ENCODE data around the gene TMEM229A.
"Not testable (repeated sequence)": the region's sequence is repeated elsewhere in the genome, so short reads cannot be mapped to it uniquely, and the experiment has no call there.

Gene TMEM229A

GRCh38 chr7:124032369-124033094, at the start of gene TMEM229A:
TSS of gene TMEM229A (minus strand) at chr7:124033067. CDS start at chr7:124033003, 64 bp downstream.
- DNase-seq = peak; percentile 21

DNA sequence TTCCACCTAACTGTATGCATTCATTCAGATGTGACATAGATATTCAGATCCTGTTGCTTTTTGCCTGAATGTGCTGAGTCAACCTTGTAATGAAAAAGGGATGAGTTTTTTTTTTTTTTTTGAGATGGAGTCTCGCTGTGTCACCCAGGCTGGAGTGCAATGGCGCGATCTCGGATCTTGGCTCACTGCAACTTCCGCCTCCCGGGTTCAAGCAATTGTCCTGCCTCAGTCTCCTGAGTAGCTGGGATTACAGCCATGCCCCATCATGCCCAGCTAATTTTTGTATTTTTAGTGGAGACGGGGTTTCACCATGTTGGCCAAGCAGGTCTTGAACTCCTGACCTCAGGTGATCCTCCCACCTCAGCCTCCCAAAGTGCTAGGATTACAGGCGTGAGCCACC, 49.4 kb upstream of the TMEM229A start:
- not testable (repeated sequence) for DNase-seq

DNA sequence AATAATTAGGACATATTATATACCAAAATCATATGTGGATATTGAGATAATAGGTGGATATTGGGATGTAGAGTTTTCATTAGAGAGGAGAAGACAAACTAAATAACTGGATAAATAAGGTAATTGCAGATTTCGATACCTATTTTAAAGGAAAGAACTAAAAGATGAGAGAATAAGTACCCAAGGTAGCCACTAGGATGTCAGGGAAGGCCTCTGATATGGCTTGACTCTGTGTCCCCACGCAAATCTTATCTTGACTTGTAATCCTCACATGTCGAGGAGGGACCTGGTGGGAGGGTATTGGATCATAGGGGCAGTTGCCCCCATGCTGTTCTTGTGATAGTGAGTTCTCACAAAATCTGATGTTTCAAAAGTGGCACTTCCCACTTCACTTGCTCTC, 44.7 kb upstream of the TMEM229A start:
- DNase-seq = no peak

GRCh38 chr7:124076841-124077240, 44.0 kb upstream of the TMEM229A start:
- DNase-seq = no peak

- DNase-seq = no peak
Measured at GRCh38 chr7:124074007-124074406, 41.1 kb upstream of the TMEM229A start.

DNA sequence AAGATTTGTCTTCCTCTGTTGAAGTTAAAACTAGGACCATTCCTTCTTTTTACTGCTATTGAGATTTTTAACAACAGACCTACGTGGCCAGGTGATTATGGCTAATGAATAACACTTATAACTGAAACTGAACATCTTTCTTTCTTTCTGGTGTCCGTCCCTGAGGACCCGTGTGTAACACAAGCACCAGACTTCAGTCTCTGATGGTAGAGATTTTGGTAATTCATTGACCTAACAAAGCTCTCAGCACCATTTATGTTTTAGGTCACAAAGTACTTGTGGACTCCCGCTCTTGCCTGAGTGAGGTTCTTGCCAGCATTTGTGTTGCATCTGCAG, 40.4 kb upstream of the TMEM229A start:
- no peak for DNase-seq

- no peak for DNase-seq
Measured at GRCh38 chr7:124072603-124073309, 39.9 kb upstream of the TMEM229A start.

DNA sequence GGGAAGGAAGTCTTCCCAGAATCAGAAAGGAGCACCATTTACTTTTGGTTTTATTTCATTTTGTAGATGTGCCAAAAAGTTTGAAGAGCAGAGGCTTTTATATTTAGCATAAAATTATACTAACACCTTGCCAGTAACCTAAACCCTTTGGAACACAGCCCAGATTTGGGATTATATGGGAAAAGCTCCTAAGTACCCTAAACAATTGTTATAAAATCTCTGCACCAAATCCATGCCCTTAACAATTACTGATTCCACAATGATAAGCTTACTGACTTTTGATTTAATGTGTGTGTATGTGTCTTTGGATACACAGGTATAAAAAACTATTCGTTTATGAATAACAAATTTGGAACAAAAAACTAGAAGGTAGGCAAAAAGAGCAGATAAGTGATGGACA, 39.0 kb upstream of the TMEM229A start:
- DNase-seq = no peak

- no peak for DNase-seq
Measured at GRCh38 chr7:124062171-124062570, 29.3 kb upstream of the TMEM229A start.

- DNase-seq = no peak
Measured at GRCh38 chr7:124060528-124060927, 27.7 kb upstream of the TMEM229A start.

DNA sequence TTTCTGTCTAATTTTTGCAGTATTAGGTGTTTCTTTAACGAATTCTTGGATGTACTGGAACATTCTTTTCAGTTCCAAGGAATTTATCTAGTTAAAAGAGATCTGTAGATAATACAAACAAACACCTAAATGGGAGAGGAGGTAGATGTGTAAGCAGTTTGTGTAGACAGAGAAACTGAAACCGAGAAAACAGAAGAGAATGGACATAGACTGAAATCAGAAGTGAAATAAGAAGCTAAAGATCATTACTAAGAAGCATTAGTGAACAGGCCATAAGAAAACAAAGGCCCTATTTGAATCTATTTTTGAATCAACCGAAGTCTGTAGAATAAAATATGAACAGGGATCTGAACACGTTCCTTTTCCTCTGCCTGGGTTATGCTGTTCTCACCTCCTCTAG, 26.5 kb upstream of the TMEM229A start:
- no peak for DNase-seq

DNA sequence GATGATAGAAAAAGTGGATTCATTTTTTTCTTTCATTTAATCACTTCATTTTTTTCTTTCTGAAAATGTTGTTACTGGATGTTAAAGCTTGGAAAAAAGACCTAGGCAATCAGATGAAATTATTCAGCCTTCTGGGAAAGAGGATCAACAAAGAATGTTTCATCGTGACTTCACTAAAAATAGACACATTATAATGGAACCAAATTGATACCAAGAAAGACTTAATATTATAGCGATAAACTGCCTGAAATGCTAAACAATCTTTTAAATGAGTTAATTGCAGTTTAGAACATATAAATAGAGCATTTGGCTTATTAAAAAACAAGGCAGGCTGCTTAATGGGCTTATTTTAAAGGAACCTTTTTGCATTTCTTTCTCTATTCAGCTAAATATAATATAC, 25.6 kb upstream of the TMEM229A start:
- no peak for DNase-seq

DNA sequence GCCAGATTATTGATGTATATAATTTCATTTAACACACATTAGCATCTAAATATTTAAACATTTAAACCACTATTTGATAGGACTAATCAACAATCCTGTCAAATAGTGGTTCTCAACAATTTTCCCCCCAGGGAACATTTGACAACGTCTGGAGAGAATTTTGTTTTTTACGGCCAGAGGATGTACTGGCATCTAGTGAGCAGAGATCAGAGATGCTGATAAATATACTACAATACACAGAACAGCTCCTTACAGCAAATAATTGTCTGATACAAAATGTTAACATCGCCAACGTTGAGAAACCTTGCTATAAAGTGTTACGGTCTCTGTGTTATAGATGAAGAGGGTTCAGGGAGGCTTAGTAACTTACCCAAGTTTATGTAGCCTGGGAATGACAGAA, 25.0 kb upstream of the TMEM229A start:
- no peak for DNase-seq

- no peak for DNase-seq
Measured at GRCh38 chr7:124056234-124056633, 23.4 kb upstream of the TMEM229A start.

DNA sequence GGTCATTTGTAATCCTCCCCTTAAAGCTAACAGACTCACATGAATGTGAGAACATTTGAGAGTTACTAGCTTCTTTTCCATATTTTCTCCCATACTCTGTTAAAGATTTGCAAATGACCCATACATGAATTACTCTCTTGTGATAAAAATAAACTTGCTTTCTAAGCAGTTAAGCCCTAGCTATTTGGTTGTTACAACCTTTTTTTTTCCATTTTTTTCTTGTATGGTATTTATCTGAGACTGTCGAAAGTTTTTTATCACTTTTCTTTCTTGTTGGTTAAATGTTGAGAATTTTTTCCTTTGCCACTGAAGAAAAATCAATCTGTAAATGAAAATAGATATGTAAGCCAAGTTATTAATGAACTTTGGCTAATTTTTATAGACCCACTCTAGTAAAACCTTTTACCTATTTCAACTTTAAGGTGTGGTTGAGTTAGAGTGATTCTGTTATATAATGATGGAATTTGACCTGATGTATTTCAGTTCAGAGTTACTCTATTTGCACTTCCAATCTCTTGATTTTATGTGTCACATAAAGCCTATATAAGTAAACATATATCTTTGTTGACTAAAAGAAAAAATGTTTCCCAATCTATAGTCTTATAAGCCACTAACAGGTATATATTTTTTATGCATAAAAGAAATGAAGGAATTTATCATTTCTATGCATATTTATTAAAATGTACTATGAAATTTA, 19.0 kb upstream of the TMEM229A start:
- no peak for DNase-seq

DNA sequence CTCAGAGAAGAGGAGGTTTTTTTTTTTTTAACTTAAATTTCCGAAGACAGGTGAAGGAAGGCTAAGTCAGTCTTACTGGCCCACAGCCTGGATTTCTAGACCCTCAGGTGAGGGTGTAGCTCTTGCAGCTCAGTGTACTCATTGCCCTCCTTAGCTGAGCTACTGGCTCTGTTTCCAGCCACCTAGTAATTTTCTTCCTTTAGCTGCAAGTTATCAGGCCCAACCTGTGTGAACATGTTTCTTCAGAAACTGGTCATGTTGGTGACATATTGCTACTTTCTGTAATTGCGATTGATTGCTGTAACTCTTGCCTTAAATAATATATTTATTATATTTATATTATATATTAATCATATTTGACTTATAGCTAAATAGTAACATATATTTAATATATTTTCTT, 10.0 kb upstream of the TMEM229A start:
- DNase-seq = no peak

- no peak for DNase-seq
Measured at GRCh38 chr7:124041439-124041838, 8.6 kb upstream of the TMEM229A start.

DNA sequence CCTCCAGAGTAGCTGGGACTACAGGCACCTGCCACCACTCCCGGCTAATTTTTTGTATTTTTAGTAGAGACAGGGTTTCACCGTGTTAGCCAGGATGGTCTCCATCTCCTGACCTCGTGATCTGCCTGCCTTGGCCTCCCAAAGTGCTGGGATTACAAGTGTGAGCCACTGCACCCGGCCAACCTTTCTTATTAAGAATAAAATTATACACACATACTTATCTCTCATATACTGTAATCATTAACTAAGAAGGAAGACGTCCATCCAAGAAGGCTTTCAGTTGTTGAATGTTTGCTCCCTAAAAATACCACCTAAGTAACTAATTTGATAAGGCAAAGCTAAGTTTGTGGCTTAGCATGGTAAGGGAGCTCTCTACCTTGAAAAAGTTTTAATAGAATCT, 5.0 kb upstream of the TMEM229A start:
- not testable (repeated sequence) for DNase-seq

- no peak for DNase-seq
Measured at GRCh38 chr7:124035706-124036105, 2.8 kb upstream of the TMEM229A start.

DNA sequence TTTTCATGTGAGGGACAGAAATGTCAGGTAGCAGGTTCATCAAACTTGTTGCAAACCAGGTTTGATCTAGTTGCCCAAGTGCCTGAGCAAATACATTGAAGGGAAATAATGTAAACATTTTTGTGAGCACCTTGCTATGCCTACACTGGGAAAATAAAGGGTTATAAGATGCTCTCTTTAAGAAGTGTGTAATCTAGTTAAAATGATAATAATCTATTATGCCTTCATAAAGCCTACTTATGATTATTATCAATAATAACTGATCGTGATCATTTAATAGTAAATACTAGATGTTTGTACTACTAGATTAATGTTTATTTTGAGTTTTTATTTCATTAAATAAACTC, 1.9 kb upstream of the TMEM229A start:
- no peak for DNase-seq

GRCh38 chr7:124033807-124034753, 1.2 kb upstream of the TMEM229A start:
- no peak for DNase-seq

GRCh38 chr7:124033095-124033806, 384 bp upstream of the TMEM229A start:
- no peak for DNase-seq
